SK-N-SH (cell line): ENCODE measurements around the gene EML1.

Experiments used
- ELF1 ChIP-seq: IDR thresholded peaks from 2 replicates; pipeline ENCODE4 v1.4.0; 2012
- EP300 ChIP-seq, 2 experiments: IDR thresholded peaks; 2 replicates each; pipeline versions ENCODE4 v1.4.0 to v1.6.1; 2012; ENCODE audit warnings: borderline replicate concordance in 1 of 2, low read depth in 1 of 2, low read length in 1 of 2
- EZH2phosphoT487 ChIP-seq: fragments of 200-600 bp; sonication (generic); IDR thresholded peaks from 2 replicates; pipeline ENCODE4 v1.6.1; 2017; ENCODE audit warnings: low read depth, mixed run types, mild to moderate bottlenecking, antibody characterized with exemption, moderate library complexity, borderline replicate concordance
- JUND ChIP-seq: IDR thresholded peaks from 2 replicates; pipeline ENCODE4 v1.4.0; 2012
- NFIC ChIP-seq: IDR thresholded peaks from 2 replicates; pipeline ENCODE4 v1.4.0; 2012; ENCODE audit warnings: borderline replicate concordance
- RFX5 ChIP-seq: IDR thresholded peaks from 2 replicates; pipeline ENCODE4 v1.6.1; 2012; ENCODE audit warnings: mild to moderate bottlenecking, improper control_type of control experiment, low read length
- SMC3 ChIP-seq: IDR thresholded peaks from 2 replicates; pipeline ENCODE4 v1.6.1; 2012; ENCODE audit warnings: low read depth, low read length, improper control_type of control experiment
- TF ChIP-seq, protein P1 (sequence below): fragments of 150-350 bp; IDR thresholded peaks from 2 replicates; pipeline ENCODE4 v1.6.1; 2017; ENCODE audit warnings: antibody characterized with exemption, low read length, low read depth, borderline replicate concordance
- TF ChIP-seq, protein P2 (sequence below): fragments of 200-600 bp; sonication (generic); IDR thresholded peaks from 2 replicates; pipeline ENCODE4 v1.6.1; 2017; ENCODE audit warnings: antibody characterized with exemption, mild to moderate bottlenecking, moderate library complexity
- TF ChIP-seq, protein P3 (sequence below): IDR thresholded peaks from 2 replicates; pipeline ENCODE4 v1.4.0; 2012; ENCODE audit warnings: low read depth, borderline replicate concordance
- TF ChIP-seq, protein P4 (sequence below): IDR thresholded peaks from 2 replicates; pipeline ENCODE4 v1.4.0; 2012; ENCODE audit warnings: low read depth

DNA sequence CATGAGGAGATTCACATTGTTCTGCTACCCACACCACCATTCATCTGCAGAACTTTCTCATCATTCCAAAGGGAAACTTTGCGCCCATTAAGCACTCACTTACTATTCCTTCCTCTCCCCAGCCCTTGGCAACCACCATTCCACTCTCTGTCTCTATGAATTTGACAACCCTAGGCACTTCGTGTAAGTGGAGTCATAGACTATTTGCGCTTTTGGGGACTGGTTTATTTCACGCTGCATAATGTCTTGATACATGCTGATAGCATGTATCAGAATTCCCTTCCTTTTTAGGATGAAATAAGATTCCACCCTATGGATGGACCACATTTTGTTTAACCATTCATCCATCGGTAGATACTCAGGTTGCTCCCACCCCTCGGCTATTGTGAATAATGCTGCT is 4.5 kb upstream of the EML1 start:
- no peak for TF ChIP-seq SMC3
- TF ChIP-seq, protein P1, sequence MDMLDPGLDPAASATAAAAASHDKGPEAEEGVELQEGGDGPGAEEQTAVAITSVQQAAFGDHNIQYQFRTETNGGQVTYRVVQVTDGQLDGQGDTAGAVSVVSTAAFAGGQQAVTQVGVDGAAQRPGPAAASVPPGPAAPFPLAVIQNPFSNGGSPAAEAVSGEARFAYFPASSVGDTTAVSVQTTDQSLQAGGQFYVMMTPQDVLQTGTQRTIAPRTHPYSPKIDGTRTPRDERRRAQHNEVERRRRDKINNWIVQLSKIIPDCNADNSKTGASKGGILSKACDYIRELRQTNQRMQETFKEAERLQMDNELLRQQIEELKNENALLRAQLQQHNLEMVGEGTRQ, result no peak
- TF ChIP-seq, protein P2, sequence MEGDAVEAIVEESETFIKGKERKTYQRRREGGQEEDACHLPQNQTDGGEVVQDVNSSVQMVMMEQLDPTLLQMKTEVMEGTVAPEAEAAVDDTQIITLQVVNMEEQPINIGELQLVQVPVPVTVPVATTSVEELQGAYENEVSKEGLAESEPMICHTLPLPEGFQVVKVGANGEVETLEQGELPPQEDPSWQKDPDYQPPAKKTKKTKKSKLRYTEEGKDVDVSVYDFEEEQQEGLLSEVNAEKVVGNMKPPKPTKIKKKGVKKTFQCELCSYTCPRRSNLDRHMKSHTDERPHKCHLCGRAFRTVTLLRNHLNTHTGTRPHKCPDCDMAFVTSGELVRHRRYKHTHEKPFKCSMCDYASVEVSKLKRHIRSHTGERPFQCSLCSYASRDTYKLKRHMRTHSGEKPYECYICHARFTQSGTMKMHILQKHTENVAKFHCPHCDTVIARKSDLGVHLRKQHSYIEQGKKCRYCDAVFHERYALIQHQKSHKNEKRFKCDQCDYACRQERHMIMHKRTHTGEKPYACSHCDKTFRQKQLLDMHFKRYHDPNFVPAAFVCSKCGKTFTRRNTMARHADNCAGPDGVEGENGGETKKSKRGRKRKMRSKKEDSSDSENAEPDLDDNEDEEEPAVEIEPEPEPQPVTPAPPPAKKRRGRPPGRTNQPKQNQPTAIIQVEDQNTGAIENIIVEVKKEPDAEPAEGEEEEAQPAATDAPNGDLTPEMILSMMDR, result no peak
- no peak for TF ChIP-seq EP300 (IDR thresholded peaks at IDR 0.05; ENCODE audit: borderline replicate concordance in 1 of 2, low read depth in 1 of 2, low read length in 1 of 2)
- TF ChIP-seq, protein P3, sequence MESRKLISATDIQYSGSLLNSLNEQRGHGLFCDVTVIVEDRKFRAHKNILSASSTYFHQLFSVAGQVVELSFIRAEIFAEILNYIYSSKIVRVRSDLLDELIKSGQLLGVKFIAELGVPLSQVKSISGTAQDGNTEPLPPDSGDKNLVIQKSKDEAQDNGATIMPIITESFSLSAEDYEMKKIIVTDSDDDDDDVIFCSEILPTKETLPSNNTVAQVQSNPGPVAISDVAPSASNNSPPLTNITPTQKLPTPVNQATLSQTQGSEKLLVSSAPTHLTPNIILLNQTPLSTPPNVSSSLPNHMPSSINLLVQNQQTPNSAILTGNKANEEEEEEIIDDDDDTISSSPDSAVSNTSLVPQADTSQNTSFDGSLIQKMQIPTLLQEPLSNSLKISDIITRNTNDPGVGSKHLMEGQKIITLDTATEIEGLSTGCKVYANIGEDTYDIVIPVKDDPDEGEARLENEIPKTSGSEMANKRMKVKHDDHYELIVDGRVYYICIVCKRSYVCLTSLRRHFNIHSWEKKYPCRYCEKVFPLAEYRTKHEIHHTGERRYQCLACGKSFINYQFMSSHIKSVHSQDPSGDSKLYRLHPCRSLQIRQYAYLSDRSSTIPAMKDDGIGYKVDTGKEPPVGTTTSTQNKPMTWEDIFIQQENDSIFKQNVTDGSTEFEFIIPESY, result no peak
- no peak for TF ChIP-seq NFIC
- TF ChIP-seq ELF1, result no peak
- TF ChIP-seq RFX5, result no peak
- no peak for TF ChIP-seq JUND
- TF ChIP-seq EZH2phosphoT487, result no peak
- TF ChIP-seq, protein P4, sequence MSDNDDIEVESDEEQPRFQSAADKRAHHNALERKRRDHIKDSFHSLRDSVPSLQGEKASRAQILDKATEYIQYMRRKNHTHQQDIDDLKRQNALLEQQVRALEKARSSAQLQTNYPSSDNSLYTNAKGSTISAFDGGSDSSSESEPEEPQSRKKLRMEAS, result no peak
